Cardiac fibroblast (primary cell): ENCODE measurements around the gene GP1BA.

Experiments
- DNase-seq, 2 donors: peaks; one replicate each; pipeline versions ENCODE4 v3.0.0 to v3.0.0-alpha.2; 2010; ENCODE audit warnings: low read depth in 2 of 2
- H3K4me3 ChIP-seq, 2 donors: replicated peaks in 1 of 2; 1 replicate in 1 of 2; 2 replicates in 1 of 2; pipeline ENCODE4 v1.5.1; 2011; ENCODE audit warnings: low read depth in 2 of 2, low read length in 2 of 2, mild to moderate bottlenecking in 2 of 2, moderate library complexity in 1 of 2
- TF ChIP-seq, protein P1 (sequence below): IDR thresholded peaks from one replicate; pipeline ENCODE4 v1.5.1; 2011; ENCODE audit warnings: low read depth, mild to moderate bottlenecking, low read length, inconsistent platforms

Gene GP1BA

GRCh38 chr17:4974115-4974670 is 42.1 kb downstream of the GP1BA start:
- TF ChIP-seq, protein P1, sequence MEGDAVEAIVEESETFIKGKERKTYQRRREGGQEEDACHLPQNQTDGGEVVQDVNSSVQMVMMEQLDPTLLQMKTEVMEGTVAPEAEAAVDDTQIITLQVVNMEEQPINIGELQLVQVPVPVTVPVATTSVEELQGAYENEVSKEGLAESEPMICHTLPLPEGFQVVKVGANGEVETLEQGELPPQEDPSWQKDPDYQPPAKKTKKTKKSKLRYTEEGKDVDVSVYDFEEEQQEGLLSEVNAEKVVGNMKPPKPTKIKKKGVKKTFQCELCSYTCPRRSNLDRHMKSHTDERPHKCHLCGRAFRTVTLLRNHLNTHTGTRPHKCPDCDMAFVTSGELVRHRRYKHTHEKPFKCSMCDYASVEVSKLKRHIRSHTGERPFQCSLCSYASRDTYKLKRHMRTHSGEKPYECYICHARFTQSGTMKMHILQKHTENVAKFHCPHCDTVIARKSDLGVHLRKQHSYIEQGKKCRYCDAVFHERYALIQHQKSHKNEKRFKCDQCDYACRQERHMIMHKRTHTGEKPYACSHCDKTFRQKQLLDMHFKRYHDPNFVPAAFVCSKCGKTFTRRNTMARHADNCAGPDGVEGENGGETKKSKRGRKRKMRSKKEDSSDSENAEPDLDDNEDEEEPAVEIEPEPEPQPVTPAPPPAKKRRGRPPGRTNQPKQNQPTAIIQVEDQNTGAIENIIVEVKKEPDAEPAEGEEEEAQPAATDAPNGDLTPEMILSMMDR, result no peak
- no peak overlapping the region for H3K4me3 ChIP-seq

GRCh38 chr17:4978726-4979125 is 46.6 kb downstream of the GP1BA start:
- TF ChIP-seq, protein P1, result no peak
- no peak overlapping the region for H3K4me3 ChIP-seq
- no peak for DNase-seq

More at GRCh38 chr17:4974115-4974670, 42.1 kb downstream of the GP1BA start:
- DNase-seq, result no peak

GRCh38 chr17:4980644-4981216 is 48.7 kb downstream of the GP1BA start:
- no peak overlapping the region for H3K4me3 ChIP-seq
- TF ChIP-seq, protein P1, result peak; percentile 68
- peak; percentile 61 to 73 for DNase-seq

DNA sequence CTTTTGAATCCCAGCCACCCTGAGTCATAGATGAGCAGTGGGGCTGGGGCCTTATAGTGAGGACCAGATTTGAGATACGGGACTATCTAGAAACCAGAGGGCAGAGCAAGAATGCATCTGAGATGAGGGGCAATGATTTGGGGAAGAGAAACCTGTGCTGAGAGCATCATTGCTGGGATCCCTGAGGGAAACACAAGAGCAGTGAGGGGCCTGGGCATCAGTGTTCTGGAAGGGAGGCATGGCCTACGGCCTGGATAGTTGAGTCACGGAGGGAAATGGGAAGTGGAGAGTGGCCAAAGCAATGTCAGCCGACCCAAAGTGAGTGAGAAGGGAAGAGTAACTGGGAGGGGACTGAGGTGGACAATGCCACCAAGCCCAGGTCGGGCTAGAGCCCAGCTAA is 50.2 kb downstream of the GP1BA start:
- no peak overlapping the region for H3K4me3 ChIP-seq
- no peak for DNase-seq
- TF ChIP-seq, protein P1, result no peak
